ENCODE results near the gene KCNT1.

KCNT1 gene

DNA sequence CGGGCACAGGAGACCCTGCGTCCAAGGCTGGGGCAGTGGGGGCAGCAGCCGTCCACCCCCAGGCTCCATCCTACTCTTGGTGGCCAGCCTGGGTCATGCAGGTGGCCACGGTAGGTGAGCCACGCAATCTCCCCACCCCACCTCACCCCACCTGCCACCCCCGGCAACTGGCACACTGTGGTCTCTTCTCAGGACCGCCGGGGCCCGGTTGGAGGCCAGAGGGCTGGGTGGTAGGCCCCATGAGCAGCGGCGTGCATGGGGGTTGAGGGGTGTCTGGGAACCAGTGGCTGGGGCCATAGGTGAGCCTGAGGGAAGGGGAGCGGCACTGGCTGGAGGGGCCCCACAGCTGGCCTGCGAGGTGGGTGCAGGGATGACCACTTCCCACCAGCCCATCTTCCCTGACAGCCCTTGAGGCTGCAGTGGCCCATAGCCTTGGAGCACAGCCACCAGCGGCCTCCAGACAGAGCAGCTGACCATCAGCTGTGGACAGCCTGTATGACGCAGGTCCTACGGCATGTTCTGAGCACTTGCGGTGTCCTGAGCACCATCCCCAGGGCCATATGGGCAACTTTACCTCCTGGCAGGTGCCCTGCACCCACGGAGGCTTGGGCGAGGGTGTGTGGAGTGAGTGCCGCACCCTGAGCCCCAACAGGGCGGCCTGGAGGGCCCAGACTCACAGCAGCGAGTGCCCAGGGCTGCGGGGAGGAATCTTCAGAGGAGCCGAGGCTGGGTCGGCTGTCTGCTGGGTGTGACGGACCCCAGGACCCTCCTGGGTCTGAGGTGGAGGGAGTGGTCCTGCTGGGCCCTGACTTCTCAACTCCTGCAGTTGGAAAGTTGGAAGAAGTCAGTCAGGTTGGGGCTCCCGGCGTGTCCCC lies 47.4 kb downstream of the KCNT1 start:
- DNase-seq: no peak

DNA sequence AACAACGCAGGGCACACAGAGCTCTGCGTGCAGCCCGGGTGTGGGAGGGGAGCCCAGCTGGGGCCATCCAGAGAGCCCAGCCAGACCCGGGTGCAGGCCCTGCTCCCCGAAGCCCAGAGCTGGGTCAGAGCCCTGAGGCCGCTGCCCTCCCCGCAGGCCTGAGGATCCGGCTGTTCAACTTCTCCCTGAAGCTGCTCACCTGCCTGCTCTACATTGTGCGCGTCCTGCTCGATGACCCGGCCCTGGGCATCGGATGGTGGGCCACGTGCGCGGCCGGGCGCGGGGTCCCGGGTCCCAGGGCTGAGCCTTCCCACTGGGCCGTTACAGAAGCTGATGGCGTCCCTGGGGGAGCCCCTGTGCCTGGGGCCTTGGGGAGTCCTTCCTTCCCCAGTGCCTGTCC lies 48.8 kb downstream of the KCNT1 start:
- DNase-seq: no peak

- DNase-seq: no peak
These were observed 49.5 kb downstream of the KCNT1 start for GRCh38 chr9:135751501-135751900.

DNA sequence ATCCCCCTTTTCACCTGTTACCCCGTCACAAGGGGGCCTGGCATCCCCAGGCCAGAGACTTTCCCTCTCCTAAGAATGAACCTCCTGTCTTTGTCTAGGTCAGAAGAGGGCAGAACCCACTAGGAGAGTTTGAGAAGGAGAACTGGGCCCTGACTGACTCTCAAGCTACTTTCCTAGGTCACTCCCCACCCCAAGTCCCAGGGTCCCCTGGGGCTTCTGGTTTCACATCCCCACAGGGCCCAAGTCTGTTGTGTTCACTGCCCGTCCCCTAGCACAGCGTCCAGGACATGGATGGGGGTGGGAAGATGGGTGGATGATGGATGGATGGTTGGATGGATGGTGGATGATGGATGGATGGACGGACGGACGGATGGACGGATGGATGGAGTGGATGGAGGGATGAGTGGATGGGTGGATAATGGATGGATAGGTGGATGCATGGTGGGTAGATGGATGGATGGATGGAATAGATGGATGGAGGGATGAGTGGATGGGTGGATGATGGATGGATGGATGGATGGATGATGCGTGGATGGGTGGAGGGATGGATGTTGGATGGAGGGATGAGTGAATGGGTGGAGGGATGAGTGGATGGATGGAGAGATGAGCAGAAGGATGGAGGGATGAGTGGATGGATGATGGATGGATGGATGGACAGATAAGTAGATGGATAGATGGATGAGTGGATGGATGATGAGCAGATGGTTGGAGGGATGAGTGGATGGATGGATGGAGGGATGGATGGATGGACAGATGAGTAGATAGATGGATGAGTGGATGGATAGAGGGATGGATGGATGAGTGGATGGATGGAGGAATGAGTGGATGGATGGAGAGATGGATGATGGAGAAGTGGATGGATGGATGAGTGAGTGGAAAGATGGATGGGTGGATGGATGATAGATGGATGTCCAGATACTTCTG lies 50.6 kb downstream of the KCNT1 start:
- no peak for DNase-seq

GRCh38 chr9:135753391-135754105 lies 51.6 kb downstream of the KCNT1 start:
- DNase-seq: no peak

DNA sequence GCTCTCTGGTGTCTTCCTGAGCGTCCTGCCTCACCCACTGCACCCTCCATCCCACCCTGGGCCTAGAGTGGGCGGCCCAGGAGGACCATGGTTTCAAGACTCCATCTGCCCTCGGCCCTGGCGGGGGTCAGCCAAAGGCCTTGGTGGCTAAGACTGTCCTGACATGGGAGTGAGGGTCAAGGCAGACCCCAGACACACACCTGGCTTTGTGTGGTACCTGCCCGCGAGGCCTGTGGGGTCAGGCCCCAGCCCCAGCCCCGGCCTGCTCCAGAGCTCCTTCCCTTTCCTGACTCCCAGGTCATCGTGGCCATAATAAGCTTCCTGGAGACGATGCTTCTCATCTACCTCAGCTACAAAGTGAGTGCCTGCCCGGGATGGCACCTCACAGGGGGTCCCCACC lies 54.6 kb downstream of the KCNT1 start:
- DNase-seq: no peak

- DNase-seq: no peak
These were observed 55.4 kb downstream of the KCNT1 start for GRCh38 chr9:135757356-135757755.

DNA sequence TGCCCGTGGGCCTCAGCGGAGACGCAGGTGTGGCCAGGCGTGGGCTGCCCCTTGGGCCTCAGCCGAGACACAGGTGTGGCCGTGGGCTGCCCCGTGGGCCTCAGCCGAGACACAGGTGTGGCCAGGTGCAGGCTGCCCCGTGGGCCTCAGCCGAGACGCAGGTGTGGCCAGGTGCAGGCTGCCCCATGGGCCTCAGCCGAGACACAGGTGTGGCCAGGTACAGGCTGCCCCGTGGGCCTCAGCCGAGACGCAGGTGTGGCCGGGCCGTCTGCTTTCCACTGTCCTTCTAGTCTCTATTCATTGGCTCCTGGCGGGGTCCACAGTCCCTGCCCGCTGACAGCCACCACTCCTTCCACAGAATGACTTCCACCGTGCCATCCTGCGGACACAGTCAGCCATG lies 56.1 kb downstream of the KCNT1 start:
- no peak for DNase-seq

DNA sequence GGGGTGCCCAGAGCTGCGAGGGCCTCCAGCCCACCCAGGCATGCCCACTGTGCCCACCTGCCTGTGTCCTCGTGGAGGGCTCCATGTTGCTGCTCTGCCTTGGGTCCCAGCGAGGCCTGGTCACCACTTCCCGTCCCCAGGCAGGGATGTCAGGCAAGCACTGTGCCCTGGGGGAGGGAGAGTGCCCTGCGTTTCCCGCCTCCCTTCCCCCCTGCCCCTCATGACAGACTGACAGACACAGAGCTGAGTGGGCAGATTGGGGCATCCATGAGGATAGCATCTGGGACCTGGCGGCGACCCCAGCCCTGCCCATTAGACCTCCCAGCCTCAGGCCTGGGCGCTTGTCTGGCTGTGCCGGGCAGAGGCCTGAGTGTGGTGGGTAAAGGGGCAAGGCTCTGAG lies 56.9 kb downstream of the KCNT1 start:
- no peak for DNase-seq

- no peak for DNase-seq
These were observed 57.8 kb downstream of the KCNT1 start for GRCh38 chr9:135759676-135760300.

DNA sequence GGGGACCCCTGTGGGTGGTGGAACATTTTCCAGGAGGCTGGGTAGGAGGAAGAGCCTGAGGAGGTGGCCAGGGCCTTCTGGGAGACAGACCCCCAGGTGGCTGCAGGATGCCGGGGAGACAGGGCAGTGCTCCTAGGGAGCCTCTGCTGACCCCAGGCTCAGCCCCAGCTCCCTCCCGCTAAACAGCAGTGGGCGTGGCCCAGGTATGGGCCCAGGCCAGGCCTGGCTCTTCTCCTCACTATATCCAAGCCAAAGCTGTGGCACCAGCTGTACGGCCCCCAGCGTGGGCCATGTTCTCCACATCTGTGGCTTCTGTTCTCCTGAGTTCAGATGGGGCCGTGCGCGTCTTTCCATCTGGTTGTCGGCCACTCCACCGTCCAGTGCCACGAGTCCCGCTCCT lies 58.5 kb downstream of the KCNT1 start:
- no peak for DNase-seq

GRCh38 chr9:135761150-135761844 lies 59.3 kb downstream of the KCNT1 start:
- no peak for DNase-seq

DNA sequence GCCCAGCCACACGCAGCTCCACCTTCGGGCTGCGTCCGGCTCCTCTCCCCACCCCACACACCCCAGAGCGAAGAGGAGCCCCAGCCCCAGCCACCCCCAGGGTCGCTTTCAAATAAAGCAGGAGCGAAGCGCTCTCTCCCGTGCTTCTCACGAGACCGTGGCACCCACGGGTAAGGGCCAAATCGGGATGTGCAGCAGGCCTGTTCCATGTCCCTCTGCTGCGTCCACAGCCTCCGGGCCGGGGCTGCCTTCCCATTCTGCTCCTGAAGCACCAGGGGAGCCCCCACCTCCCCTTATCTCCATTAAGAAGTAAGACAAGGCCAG lies 59.8 kb downstream of the KCNT1 start:
- DNase-seq: no peak

DNA sequence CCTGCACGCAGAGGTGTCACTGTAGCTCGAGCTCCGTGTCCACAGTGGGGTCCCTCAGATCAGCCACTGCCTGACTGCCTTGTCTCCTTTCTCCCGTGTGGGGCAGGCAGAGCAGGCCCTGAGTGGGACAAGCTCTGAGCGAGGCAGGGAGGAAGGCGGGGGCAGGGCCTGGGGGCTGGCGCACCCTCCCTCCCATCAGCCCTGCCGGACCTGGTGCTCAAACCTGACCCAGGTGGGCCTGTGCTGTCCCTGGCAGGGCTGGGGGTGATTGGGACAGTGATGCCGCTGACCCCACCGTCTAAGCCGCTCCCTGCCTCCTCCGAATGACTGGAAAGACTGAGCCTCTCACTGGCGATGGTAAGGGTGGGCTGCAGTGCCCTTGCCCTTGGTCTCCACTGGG lies 60.9 kb downstream of the KCNT1 start:
- no peak for DNase-seq

GRCh38 chr9:135763716-135764446 lies 61.9 kb downstream of the KCNT1 start:
- DNase-seq: no peak

GRCh38 chr9:135764731-135765130 lies 62.7 kb downstream of the KCNT1 start:
- DNase-seq: no peak

DNA sequence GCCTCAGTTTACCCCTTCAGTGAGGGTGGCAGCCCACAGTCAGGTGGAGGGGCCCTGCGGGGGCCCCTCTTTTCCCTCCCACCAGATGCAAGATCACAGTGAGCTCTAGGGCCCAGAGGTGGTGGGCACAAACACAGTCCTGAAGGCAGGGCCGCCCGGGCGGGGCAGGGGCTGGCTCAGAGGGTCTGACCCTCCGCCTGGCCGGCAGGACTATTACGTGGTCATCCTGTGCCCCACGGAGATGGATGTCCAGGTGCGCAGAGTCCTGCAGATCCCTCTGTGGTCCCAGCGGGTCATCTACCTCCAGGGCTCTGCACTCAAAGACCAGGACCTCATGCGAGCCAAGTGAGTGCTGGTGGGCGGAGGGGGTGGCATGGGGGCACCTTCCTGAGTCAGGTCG lies 63.4 kb downstream of the KCNT1 start:
- DNase-seq: no peak

DNA sequence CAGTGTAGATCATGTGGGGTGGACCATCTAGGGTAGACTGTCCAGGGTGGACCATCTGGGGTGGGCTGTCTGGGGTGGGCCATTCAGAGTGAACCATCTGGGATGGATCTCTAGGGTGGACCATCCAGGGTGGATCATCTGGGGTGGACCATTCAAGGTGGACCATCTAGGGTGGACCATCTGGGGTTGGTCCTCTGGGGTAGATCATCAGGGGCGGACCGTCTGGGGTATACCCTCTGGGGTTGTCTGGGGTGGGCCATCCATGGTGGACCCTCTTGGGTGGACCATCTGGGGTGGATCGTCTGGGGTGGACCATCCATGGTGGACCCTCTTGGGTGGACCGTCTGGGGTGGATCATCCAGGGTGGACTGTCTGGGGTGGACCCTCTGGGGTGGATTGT lies 64.3 kb downstream of the KCNT1 start:
- DNase-seq: no peak

GRCh38 chr9:135766707-135767106 lies 64.7 kb downstream of the KCNT1 start:
- no peak for DNase-seq

DNA sequence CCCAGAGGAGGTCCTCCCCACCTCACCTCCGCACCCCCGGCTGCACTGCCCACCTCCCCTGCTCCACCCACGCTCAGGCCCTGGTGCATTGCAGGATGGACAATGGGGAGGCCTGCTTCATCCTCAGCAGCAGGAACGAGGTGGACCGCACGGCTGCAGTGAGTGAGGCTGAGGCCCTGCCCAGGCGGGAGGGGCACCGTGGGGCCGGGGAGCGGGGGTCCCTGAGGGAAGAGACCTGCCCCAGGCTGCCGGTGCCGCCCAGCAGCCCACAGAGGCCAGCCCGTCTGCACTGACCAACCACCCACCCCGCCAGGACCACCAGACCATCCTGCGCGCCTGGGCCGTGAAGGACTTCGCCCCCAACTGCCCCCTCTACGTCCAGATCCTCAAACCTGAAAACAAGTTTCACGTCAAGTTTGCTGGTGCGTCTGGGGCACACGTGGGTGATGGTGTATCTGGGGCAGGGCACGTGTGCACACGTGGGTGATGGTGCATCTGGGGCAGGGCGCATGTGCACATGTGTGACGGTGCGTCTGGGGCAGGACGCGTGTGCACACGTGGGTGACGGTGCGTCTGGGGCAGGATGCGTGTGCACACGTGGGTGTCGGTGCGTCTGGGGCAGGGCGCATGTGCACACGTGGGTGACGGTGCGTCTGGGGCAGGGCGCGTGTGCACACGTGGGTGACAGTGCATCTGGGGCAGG lies 66.7 kb downstream of the KCNT1 start:
- DNase-seq: no peak
